HS-5 (cell line): ENCODE data around the gene MED28.
A peak's percentile ranks its signal among the peaks of the same experiment; 100 is the strongest.
"Not testable (repeated sequence)": the region's sequence is repeated elsewhere in the genome, so short reads cannot be mapped to it uniquely, and the experiment has no call there.

Experiments used
- DNase-seq: peaks from one replicate; pipeline ENCODE4 v3.0.0-alpha.2; 2012; ENCODE audit warnings: low read depth

Gene MED28, protein sequence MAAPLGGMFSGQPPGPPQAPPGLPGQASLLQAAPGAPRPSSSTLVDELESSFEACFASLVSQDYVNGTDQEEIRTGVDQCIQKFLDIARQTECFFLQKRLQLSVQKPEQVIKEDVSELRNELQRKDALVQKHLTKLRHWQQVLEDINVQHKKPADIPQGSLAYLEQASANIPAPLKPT

GRCh38 chr4:17614416-17615299, at the start of gene MED28:
Gene MED28 (plus strand): TSS chr4:17614641. CDS start chr4:17614655, 14 bp downstream.
- DNase-seq = peak; percentile 85

DNA sequence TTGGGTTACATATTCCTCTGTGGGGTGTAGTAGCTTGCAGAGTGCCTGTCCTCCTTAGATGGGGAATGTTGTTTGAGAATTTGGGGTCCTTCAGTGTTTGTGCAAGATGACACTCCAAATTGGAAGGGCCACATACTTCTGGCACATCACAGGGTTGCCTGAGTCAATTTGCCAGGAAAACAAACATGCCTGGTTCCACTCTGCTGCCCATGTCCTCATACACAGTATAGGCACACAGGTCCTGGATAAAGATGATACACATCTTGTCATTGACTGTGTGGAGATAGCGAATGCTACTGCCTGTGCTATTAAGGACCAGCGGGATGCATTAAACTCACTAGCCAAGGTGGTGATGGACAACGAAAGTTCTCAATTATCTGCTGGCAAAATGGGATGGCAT, 48.6 kb upstream of the MED28 start:
- DNase-seq = no peak

- no peak for DNase-seq
Measured at GRCh38 chr4:17567271-17567670, 47.2 kb upstream of the MED28 start.

DNA sequence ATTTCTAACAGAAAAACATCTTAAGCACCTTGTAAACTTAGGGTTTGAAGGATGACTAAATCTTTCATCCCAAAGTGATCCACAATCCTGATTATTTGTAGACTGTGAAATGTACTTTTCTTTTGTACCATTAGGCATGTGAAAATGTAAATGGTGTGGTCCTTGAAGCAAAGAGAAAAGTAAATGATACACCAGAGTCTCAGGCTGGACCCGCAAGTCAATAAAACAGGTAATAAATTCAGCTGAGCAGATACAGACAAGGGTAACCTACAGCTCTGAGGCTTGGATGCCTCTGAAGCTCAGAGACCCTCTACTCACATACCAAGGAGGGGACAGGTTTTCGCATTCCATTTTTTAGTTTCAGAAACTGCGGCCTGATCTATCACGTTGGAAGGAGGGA, 40.2 kb upstream of the MED28 start:
- DNase-seq = no peak

- not testable (repeated sequence) for DNase-seq
Measured at GRCh38 chr4:17575177-17575576, 39.3 kb upstream of the MED28 start.

GRCh38 chr4:17576932-17577664, 37.3 kb upstream of the MED28 start, which contains the start of gene LAP3:
Gene LAP3 (plus strand): TSS chr4:17577198. CDS start chr4:17577466, 268 bp downstream.
- DNase-seq = peak; percentile 77

DNA sequence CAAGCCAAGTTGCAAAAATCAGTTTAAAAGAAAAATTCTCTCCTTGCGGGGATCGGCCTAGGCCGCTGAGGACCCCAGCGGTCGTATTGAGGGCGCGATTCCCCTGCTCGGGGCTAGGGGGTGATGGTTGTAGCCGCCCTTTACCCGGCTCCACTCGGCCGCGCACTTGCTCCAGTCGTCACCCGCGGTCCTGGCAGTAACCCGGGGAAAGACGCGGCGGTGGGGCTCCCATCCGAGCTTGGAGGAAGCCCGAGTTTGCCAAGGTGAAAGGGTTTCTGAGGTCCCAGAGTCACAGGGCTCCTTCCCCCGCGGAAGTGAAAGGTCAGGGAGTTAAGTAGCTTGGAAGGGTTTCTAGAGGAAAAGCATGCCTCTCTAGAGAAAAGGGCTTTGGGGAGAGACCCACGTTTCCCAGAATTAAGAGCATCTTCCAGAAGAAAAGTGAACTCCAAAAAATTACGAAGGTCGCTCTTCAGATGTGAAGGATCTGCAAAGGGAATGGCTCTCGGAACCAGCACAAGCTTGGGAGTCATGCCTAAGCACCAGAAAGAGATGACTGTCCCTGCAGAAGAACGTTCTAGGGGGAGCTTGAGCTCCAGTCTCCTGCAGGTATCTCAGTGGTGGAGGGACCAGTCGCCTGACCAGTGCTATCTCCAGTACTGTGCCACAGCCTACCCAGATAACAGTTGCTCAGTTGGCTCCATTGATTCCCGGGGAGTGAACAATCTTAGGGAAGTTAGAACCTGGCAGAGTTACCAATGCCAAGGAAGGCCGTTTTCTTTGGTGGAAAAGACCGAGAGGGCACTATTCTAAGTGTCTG, 36.6 kb upstream of the MED28 start:
- no peak for DNase-seq

- no peak for DNase-seq
Measured at GRCh38 chr4:17578482-17578891, 36.0 kb upstream of the MED28 start.

DNA sequence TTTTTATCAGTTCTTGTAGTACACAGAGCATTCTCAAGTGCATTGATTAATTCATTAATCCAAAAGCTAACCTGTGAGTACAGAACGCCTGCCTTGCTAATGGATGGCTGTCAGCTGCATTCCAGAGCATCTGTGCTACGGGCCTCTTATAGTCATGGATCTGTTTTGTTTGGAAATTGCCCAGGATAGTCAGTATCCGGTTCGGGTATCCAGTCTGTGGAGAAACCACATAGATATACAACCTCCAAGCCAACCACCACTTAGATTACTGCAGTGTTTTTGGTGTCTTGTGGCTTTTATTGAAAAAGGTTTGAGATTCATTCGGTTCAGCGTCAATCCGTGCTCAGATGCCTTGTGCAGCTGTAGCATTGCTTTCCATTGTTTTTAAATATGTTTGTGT, 33.5 kb upstream of the MED28 start:
- DNase-seq = no peak

DNA sequence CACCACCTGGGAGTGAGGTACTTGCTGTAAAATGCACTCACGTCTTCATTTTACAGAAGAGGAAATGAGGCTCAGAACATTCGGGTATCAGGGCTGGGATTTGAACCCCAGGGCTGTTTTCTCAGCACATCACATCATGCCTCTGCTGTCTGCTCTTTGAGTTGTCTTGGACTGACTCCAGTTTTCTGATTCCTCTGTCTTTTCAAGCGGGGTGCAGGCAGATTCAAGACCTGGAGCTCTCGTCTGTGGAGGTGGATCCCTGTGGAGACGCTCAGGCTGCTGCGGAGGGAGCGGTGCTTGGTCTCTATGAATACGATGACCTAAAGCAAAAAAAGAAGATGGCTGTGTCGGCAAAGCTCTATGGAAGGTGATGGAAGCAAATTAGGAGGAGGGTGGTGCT, 31.2 kb upstream of the MED28 start:
- no peak for DNase-seq

- no peak for DNase-seq
Measured at GRCh38 chr4:17583941-17584340, 30.5 kb upstream of the MED28 start.

DNA sequence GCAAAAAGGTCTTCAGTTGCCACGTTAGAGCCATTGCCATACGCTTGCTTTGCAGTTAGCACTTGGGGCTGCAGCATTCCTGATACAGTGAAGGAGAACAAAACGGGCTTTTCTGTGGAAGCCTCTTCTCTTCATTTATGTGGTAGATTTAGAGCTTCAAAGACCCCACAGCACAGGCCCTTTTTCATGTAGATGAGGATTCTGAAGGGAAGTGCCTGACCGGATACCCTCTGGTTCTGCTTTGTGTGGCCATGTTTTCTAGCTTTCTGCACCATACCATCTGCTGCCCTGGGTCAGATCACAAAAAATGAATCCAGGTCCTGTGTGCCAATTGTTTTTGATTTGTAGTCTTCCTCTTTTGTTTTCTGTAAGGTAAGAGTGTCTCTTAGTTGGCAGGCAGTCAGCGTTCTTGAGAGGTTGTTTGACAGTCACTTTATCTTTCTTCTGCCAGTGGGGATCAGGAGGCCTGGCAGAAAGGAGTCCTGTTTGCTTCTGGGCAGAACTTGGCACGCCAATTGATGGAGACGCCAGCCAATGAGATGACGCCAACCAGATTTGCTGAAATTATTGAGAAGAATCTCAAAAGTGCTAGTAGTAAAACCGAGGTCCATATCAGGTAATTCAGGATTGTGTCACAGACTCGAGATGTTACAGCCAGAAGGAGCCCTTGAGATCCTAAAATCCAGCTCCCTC, 29.8 kb upstream of the MED28 start:
- DNase-seq = no peak

DNA sequence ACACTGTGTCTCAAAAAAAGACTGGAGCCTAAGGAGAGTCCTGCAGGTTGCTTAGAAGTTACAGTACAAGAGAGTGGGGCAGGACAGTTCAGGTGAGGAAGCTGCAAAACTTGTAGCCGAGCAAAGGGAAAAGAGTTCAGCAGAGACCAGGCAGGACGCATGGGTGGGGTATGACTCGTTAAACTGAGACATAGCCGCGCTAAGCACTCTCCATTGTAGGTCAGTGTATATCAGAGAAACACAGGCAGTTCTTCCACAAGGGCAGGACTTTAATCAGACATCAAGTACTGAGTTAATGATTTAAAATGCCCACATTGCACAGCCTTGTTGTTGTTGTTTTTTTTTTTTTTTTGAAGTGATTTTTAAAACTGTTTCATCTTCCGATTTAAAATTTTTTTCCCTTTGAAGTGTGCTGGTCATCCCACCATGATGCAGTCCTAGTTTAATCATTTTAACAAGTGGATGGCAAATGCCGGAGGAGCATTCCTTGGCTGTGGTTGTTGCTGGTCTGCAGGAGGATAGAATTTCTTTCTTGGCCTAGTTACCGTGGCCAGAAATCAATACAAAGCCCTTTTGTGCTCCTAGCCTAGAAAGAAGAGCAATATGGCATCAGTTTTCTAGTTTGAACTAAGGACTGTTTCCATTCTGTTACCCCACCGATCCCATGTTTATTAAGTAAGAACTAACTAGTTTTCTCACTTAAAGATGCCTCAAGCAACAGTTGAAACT, 27.2 kb upstream of the MED28 start:
- no peak for DNase-seq

GRCh38 chr4:17589355-17589754, 25.1 kb upstream of the MED28 start:
- DNase-seq = no peak

- DNase-seq = no peak
Measured at GRCh38 chr4:17595471-17596005, 18.9 kb upstream of the MED28 start.

DNA sequence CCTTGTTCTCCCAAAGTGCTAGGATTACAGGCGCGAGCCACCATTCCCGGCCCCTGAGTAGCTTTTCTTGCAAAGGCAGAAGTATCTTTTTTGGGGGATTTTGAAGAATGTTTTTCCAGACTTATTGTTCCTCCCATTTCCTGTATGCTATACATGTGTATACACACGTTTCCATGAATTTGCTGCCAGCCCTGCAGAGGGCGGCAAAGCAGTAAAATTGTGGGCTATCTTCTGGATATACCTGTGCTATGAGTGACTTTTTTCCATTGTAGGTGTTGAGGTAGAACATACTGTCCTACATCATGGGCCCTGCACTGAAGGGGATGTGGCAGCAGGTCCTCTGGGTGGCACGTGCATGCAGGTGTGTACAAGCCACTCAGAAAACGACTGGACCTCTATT, 16.9 kb upstream of the MED28 start:
- DNase-seq = no peak

- no peak for DNase-seq
Measured at GRCh38 chr4:17599826-17600225, 14.6 kb upstream of the MED28 start.

DNA sequence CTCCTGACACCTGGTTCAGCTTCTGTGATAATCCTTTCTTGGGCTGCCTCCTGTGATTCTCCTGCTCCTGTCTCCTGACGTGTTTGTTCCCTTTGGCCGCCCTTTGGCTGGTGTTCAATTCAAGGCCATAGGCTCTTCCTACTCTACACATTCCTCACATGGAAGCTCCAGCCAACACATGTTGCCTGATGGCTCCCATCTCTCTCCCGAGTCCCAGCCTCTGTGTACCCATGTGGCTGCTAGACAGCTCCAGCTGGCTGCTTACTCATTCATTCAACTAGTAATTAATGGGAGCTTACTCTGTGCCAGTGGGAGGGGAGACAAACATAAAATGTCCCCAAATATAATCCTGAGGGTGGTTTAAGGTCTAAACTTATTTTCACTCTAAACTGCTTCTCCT, 9.2 kb upstream of the MED28 start:
- DNase-seq = no peak

- peak; percentile 76 for DNase-seq
Measured at GRCh38 chr4:17613761-17614415, 553 bp upstream of the MED28 start.

GRCh38 chr4:17616283-17616682, 1.8 kb downstream of the MED28 start:
- no peak for DNase-seq
